ENCODE data around the gene CACNG6. TPM values are rescaled to one million over a fixed set of nuclear protein-coding genes. Genes with fewer than 3 reads are reported as not detected.
A peak's percentile ranks its signal among the peaks of the same experiment; 100 is the strongest.

The CACNG6 gene
- total RNA-seq, 1 experiment from 2014 or later = not detected

GRCh38 chr19:54029301-54029700 lies 37.9 kb downstream of the CACNG6 start:
- Histone ChIP-seq H3K4me1 (ENCODE audit: insufficient read depth, low read length, poor library complexity, severe bottlenecking) (no peaks in the 10 kb centered on the region), H3K27me3 (replicated peaks; ENCODE audit: insufficient read depth, low read depth, low read length, poor library complexity) (no peaks in the 10 kb centered on the region), H3K9me3 (ENCODE audit: low read depth, low read length, poor library complexity, severe bottlenecking) (no peaks in the 10 kb centered on the region), H3K36me3 (ENCODE audit: insufficient read depth, low read length, poor library complexity, severe bottlenecking) (no peaks in the 10 kb centered on the region), H3K4me3 (ENCODE audit: low read depth, low read length, poor library complexity, severe bottlenecking) (no peak overlapping the region), H3K27ac (ENCODE audit: low read depth, low read length, poor library complexity, severe bottlenecking) (no peak overlapping the region)
- intact Hi-C loops (cut with micrococcal nuclease; ENCODE audit: unreplicated experiment) = no loop called here
- ChIA-PET CTCF (interaction anchor here (0.5 to 1.7 kb wide), 9 partner anchors 35 to 243 kb away, joined by 3 to 29 read pairs (median 5); partner anchors contain the start of genes MYADM and PRKCG), POLR2A (ENCODE audit: low non-redundant PET) (no interaction called here)
- BruUV-seq (replicated peaks) = no TSS peak
- TF ChIP-seq EZH2 (IDR thresholded peaks at IDR 0.05; ENCODE audit: borderline replicate concordance, low read depth, low read length, poor library complexity, severe bottlenecking) = no peak
- no peak for TF ChIP-seq CTCF (conservative IDR thresholded peaks at IDR 0.05; ENCODE audit: low read depth, low read length)
- DNase-seq (ENCODE audit: low spot score) = no peak

GRCh38 chr19:54029930-54030490 lies 38.6 kb downstream of the CACNG6 start:
- peak; percentile 77 for TF ChIP-seq CTCF (conservative IDR thresholded peaks at IDR 0.05; ENCODE audit: low read depth, low read length)
- TF ChIP-seq EZH2 (IDR thresholded peaks at IDR 0.05; ENCODE audit: borderline replicate concordance, low read depth, low read length, poor library complexity, severe bottlenecking) = no peak
- CTCF ChIA-PET = interaction anchor here (0.5 to 1.7 kb wide), 20 partner anchors 21 to 445 kb away, joined by 3 to 29 read pairs (median 4); partner anchors contain the start of genes MYADM, OSCAR, PRKCG and PRPF31
- Histone ChIP-seq H3K27me3 (replicated peaks; ENCODE audit: insufficient read depth, low read depth, low read length, poor library complexity) (no peaks in the 10 kb centered on the region), H3K4me1 (ENCODE audit: insufficient read depth, low read length, poor library complexity, severe bottlenecking) (no peaks in the 10 kb centered on the region), H3K4me3 (ENCODE audit: low read depth, low read length, poor library complexity, severe bottlenecking) (no peak overlapping the region), H3K27ac (ENCODE audit: low read depth, low read length, poor library complexity, severe bottlenecking) (no peak overlapping the region), H3K9me3 (ENCODE audit: low read depth, low read length, poor library complexity, severe bottlenecking) (no peaks in the 10 kb centered on the region), H3K36me3 (ENCODE audit: insufficient read depth, low read length, poor library complexity, severe bottlenecking) (no peaks in the 10 kb centered on the region)
- POLR2A ChIA-PET (ENCODE audit: low non-redundant PET) = interaction anchor here (0.7 kb wide), 1 partner anchor 161 kb away, joined by 3 read pairs; no protein-coding TSS in a partner anchor
- BruUV-seq (replicated peaks) = no TSS peak
- DNase-seq (ENCODE audit: low spot score) = peak; percentile 86
- intact Hi-C loops (cut with micrococcal nuclease; ENCODE audit: unreplicated experiment) = loop anchor here (1.0 kb wide), 2 partner anchors 188 to 237 kb away; no protein-coding TSS in a partner anchor

GRCh38 chr19:54030895-54031586 lies 39.6 kb downstream of the CACNG6 start:
- Histone ChIP-seq H3K4me1 (ENCODE audit: insufficient read depth, low read length, poor library complexity, severe bottlenecking) (no peaks in the 10 kb centered on the region), H3K36me3 (ENCODE audit: insufficient read depth, low read length, poor library complexity, severe bottlenecking) (no peaks in the 10 kb centered on the region), H3K27ac (ENCODE audit: low read depth, low read length, poor library complexity, severe bottlenecking) (no peak overlapping the region), H3K9me3 (ENCODE audit: low read depth, low read length, poor library complexity, severe bottlenecking) (no peaks in the 10 kb centered on the region), H3K27me3 (replicated peaks; ENCODE audit: insufficient read depth, low read depth, low read length, poor library complexity) (no peaks in the 10 kb centered on the region), H3K4me3 (ENCODE audit: low read depth, low read length, poor library complexity, severe bottlenecking) (peak overlapping the region; percentile 39)
- ChIA-PET CTCF (interaction anchor here (0.6 to 1.3 kb wide), 8 partner anchors 11 to 238 kb away, joined by 3 to 18 read pairs (median 4); partner anchors contain the start of gene OSCAR), POLR2A (ENCODE audit: low non-redundant PET) (no interaction called here)
- BruUV-seq (replicated peaks) = no TSS peak
- DNase-seq (ENCODE audit: low spot score) = peak; percentile 66
- TF ChIP-seq CTCF (conservative IDR thresholded peaks at IDR 0.05; ENCODE audit: low read depth, low read length) (peak; percentile 75), EZH2 (IDR thresholded peaks at IDR 0.05; ENCODE audit: borderline replicate concordance, low read depth, low read length, poor library complexity, severe bottlenecking) (no peak)
- intact Hi-C loops (cut with micrococcal nuclease; ENCODE audit: unreplicated experiment) = loop anchor here (1.0 kb wide), 2 partner anchors 189 to 238 kb away; no protein-coding TSS in a partner anchor
